Measurements from ENCODE around the gene POU2F1.

DNA sequence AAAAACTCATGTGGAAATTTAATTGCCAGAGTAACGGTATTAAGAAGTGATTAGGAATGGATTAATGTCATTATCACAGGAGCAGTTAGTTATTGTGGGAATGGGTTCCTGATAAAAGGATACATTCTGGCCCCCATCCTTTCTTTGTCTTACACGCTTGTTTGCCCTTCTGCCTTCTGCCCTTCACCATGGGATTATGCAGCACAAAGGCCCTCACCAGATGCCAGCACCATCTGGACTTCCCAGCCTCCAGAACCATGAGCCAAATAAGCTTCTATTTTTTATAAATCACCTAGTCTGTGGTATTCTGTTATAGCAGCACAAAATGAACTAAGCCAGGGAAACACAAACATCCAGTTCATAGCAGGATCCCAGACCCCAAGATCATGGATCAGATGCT lies 33.9 kb upstream of the POU2F1 start:
- TF ChIP-seq, protein P1, sequence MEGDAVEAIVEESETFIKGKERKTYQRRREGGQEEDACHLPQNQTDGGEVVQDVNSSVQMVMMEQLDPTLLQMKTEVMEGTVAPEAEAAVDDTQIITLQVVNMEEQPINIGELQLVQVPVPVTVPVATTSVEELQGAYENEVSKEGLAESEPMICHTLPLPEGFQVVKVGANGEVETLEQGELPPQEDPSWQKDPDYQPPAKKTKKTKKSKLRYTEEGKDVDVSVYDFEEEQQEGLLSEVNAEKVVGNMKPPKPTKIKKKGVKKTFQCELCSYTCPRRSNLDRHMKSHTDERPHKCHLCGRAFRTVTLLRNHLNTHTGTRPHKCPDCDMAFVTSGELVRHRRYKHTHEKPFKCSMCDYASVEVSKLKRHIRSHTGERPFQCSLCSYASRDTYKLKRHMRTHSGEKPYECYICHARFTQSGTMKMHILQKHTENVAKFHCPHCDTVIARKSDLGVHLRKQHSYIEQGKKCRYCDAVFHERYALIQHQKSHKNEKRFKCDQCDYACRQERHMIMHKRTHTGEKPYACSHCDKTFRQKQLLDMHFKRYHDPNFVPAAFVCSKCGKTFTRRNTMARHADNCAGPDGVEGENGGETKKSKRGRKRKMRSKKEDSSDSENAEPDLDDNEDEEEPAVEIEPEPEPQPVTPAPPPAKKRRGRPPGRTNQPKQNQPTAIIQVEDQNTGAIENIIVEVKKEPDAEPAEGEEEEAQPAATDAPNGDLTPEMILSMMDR (IDR thresholded peaks at IDR 0.05; ENCODE audit: low read length) = no peak
- TF ChIP-seq EZH2phosphoT487 (IDR thresholded peaks at IDR 0.05; ENCODE audit: low read length) (no peak), EZH2 (optimal IDR thresholded peaks at IDR 0.05; ENCODE audit: low read depth, low read length) (no peak)
